C4-2B (cell line): ENCODE results near the gene MEIS1.

Source experiments
- CTCF ChIP-seq: fragments of 450-650 bp; conservative IDR thresholded peaks from 2 replicates; pipeline ENCODE4 v1.5.1; 2017; ENCODE audit warnings: mild to moderate bottlenecking
- ZFX ChIP-seq: fragments of 450-650 bp; IDR thresholded peaks from 2 replicates; pipeline ENCODE4 v1.6.1; 2017

- TF ChIP-seq CTCF (no peak), ZFX (no peak)
Observed at GRCh38 chr2:66437109-66437690, 2.3 kb downstream of the MEIS1 start.
